Amniotic epithelial cell (primary cell): Measurements from ENCODE around the gene TRIM7.
A peak's percentile ranks its signal among the peaks of the same experiment; 100 is the strongest.

Experiments used
- DNase-seq: peaks from one replicate; pipeline ENCODE4 v3.0.0-alpha.2; 2010; ENCODE audit warnings: low read depth

The TRIM7 gene

DNA sequence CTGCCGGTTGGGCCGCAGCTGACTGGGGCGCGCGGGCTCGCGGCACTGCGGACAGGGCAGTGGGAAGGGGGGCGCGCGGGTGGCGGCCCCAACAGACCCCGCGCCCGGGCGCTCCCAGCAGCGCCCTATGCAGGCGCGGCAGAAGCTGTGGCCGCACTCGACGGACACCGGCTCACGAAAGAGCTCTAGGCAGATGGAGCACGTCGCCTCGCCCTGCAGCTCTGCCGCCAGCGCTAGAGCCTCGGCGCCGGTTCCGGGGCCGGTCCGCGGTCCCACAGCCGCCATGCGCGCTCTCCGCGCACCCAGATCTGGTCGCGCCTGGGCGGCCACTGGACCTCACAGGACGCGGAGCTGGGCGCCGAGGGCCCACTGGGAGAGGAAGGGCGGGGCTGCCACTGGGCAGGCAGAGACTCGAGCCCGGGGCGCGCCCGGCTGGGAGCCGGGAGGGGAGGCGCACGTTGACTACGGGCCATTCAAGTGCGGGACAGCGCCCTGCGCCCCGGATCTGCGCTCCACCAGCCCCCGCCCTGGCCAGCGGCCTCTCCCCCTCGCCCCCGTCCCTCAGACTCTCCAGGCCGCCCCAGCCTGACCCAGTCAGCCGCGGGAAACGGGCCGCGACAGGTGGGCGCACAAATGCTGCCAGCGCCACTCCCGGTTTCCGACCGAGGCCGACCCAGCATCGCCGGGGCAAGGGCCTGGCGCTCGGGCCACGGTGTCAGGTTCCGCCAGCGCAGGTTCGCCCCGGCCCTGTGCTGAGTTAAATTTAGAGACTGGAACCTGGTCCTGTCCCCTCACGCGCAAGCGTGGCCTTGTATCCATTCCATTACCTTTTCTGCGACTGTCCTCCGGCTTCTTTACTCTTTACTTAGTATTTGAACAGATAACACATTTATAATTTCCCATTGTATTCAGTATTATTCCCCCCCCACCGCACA, at the start of gene TRIM7:
Gene TRIM7, minus strand, starts transcription at position 371 of the 935 bp plus-strand sequence. Its CDS starts 86 bp downstream, at position 285.
- no peak for DNase-seq

- no peak for DNase-seq
Measured at GRCh38 chr5:181248277-181248676, 43.3 kb upstream of the TRIM7 start.

GRCh38 chr5:181246276-181247049, 41.5 kb upstream of the TRIM7 start:
- peak; percentile 69 for DNase-seq

GRCh38 chr5:181245427-181246275, 40.7 kb upstream of the TRIM7 start:
- DNase-seq, result no peak

DNA sequence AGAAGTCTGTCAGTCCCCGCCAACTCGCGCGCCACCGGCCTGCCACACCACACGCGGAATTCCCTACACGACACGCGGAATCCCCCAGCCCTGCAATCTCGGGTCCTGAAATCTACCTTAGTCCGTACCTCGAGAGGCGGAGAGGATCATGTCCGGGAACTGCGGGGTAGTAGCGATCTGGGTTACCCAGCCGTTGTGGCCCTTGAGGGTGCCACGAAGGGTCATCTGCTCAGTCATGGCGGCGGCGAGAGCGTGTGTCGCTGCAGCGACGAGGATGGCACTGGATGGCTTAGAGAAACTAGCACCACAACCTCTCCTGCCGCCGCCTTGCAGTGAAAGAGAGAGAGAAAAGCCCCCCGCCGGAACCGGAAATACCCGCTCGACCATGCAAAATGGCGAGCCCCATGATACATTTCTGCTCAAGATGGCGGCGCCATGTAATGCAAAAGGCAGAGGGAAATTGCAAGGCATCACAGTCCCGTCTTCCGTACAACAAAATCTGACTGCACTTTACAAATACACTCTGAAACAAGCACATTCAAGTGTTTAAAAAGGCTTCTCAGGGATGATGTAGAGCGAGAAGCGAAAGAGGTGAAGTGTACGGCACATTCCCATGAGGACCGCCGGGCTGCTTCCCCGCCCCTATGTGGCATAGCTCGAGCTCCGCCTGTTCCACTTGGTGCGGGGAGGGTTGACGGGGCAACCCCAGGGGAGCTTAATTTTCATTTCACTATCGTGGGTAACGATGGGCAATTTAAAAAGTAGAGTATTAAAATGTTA, 38.8 kb upstream of the TRIM7 start, which contains the start of gene RACK1:
Gene RACK1, minus strand, starts transcription at position 343 of the 780 bp plus-strand sequence. Its CDS starts 106 bp downstream, at position 237.
- DNase-seq, result peak; percentile 88

GRCh38 chr5:181243018-181243563, 38.1 kb upstream of the TRIM7 start:
- DNase-seq, result peak; percentile 29

GRCh38 chr5:181242031-181242451, 37.0 kb upstream of the TRIM7 start:
- DNase-seq, result peak; percentile 57

- peak; percentile 90 for DNase-seq
Measured at GRCh38 chr5:181241393-181241975, 36.5 kb upstream of the TRIM7 start.

GRCh38 chr5:181239062-181239663, 34.2 kb upstream of the TRIM7 start:
- no peak for DNase-seq

GRCh38 chr5:181237729-181238385, 32.9 kb upstream of the TRIM7 start:
- DNase-seq, result no peak

DNA sequence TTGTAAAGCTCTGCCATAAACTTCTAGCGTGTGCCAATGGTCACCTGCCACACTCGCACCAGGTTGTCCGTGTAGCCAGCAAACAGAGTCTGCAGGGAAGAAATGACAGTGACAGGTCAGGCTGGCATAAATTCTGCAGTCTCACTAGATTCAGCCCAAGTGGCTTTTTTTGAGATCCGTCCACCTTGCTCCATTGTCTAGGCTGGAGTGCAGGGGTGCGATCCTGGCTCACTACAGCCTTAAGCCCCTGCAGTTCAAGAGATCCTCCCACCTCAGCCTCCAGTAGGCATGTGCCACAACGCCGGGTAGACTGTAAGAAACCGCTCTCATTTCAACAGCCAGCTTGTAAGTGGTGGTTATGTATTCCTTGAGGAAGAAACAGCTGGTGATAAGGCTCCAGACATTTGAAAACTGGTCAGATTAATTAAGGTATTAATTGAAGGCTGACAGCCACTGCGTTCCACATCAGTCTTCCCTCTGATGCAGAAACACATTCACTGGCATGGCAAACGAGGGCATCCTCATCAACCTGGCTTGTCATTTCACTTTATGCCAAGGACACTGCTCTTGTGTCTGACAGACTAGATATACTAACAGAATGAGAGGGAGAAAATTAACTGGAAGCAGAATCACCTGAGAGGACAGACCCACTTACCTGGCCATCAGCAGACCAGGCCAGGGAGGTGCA, 32.1 kb upstream of the TRIM7 start:
- DNase-seq, result no peak

DNA sequence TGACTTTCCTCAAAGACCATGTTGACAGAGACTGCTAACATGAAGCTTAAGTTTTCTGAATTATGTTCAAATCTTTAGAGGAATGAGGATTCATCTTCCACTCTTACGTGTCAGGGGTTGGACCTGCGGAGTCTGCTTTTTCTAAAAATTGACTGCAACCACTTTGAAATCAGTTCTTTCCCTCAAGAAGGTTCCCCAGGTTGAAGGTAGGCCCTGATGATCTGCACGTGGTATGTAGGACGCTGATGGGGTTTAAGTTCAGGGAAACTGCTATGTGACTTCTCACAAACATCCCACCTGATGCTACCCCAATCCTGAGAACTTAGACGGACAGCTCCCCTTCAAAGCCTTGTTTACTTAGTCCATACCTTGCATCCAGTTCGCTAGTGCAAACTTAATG, 31.5 kb upstream of the TRIM7 start:
- DNase-seq, result no peak

- no peak for DNase-seq
Measured at GRCh38 chr5:181235689-181236366, 30.8 kb upstream of the TRIM7 start.

DNA sequence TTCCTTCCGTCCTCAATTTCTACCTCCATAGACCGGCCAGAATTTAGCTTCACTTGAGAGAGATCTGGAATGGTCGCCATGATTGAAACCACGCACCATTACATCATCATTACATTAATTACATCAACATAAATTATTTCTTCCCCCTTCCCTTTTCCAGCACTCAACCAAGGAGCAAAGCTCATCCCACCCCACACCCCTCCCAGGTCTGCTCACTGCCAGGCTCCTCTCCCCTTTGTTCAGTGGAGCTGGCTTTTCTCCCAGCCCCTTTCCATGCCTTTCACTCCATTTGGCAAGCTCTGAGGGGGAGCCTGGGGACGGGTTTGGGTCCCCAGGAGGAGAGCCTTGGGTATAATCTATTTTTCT, 30.3 kb upstream of the TRIM7 start:
- DNase-seq, result no peak

GRCh38 chr5:181234455-181235306, 29.7 kb upstream of the TRIM7 start:
- no peak for DNase-seq

DNA sequence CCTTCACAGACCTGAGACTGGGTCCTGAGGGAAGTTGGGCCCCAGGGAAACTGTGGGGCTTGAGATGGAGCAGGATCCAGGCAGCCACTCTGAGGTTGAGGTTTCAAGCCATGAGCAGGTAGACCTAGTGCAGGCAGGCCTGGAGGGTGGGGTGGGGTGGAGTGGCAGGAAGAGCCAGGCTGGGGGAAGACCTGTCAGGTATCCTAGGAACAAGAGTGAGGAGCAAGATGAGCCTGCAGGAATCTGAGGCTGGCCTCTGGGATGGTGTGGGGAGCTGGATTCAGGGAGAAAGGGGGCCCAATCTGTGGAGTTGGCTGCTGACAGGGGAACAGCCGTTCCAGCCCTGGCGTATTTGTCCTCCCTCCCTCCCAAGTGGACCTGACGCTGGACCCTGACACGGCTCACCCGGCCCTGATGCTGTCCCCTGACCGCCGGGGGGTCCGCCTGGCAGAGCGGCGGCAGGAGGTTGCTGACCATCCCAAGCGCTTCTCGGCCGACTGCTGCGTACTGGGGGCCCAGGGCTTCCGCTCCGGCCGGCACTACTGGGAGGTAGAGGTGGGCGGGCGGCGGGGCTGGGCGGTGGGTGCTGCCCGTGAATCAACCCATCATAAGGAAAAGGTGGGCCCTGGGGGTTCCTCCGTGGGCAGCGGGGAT, 28.9 kb upstream of the TRIM7 start:
- DNase-seq, result no peak
